Hematopoietic multipotent progenitor cell treated with erythropoietin and hydrocortisone succinate and interleukin-3 and kit ligand, for 17 days (in vitro differentiated cells): ENCODE data around the gene STX16.
"Not testable (repeated sequence)": the region's sequence is repeated elsewhere in the genome, so short reads cannot be mapped to it uniquely, and the experiment has no call there.

Experiments used
- DNase-seq: peaks from one replicate; pipeline ENCODE4 v3.0.0-alpha.2; 2015; ENCODE audit warnings: low spot score

The STX16 gene

GRCh38 chr20:58722877-58723627 is 72.0 kb downstream of the STX16 start:
- no peak for DNase-seq

GRCh38 chr20:58723628-58723984 is 72.5 kb downstream of the STX16 start:
- DNase-seq = no peak

DNA sequence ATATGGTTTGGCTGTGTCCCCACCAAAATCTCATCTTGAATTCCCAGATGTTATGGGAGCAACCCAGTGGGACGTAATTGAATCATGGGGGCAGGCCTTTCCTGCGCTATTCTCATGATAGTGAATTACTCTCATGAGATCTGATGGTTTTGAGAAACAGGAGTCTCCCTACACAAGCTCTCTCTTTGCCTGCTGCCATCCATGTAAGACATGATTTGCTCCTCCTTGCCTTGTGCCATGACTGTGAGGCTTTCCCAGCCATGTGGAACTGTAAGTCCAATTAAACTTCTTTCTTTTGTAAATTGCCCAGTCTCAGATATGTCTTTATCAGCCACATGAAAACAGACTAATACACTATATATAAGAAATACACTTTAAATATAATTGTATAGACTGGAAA is 75.1 kb downstream of the STX16 start:
- DNase-seq = not testable (repeated sequence)
